ENCODE measurements around the gene CAPN5.
"Not testable (repeated sequence)": the region's sequence is repeated elsewhere in the genome, so short reads cannot be mapped to it uniquely, and the experiment has no call there.

Gene CAPN5

DNA sequence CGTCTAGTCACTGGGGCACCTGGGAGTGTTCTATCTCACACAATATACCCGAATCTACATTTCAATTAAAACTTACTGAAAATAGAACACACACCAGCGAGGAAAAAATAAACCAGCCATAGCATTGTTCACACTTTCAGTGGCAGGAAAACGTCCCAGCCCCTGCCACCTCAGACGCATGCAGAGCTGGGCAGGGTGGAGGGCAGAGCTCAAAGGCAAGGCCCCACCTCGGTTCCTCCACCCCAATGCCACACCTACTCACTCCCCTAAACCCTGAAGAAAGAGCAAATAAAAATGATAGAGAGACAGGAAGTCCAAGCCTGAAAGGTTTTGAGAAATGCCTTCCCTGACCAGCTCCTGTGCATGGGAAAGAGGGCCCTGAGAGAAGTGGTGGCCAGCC, 17.7 kb upstream of the CAPN5 start:
- intact Hi-C loops (cut with micrococcal nuclease) = loop anchor here (5.0 kb wide), 1 partner anchor 138 kb away; no protein-coding TSS in a partner anchor
- no peaks in the 10 kb centered on the region for H3K9me3 Mint-ChIP-seq
- no peak overlapping the region for H3K27ac Mint-ChIP-seq
- H3K36me3 Mint-ChIP-seq (ENCODE audit: low read depth) = no peaks in the 10 kb centered on the region
- H3K4me3 Mint-ChIP-seq = no peak overlapping the region
- peaks cover 28% of the 10 kb centered on the region for H3K27me3 Mint-ChIP-seq
- H3K4me1 Mint-ChIP-seq (ENCODE audit: low read depth) = peaks cover 14% of the 10 kb centered on the region

DNA sequence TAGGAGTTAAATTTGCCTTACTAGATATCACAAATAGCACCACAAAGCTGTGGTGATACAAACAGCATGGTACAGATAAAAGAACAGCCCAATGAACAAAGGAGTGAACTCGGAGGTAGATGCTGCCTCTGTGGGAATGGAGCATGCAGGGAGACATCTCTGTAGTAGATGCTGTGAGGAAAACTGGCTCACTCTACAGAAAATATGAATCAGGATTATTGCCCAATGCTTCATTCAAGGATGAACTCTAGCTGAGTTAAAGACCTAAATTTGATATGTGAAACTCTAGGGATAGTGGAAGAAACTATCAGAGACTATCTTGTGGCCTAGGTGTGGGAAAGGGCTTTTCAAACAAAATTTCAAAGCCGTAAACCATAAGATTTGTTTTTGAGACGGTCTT, 15.3 kb upstream of the CAPN5 start:
- H3K36me3 Mint-ChIP-seq (ENCODE audit: low read depth) = no peaks in the 10 kb centered on the region
- intact Hi-C loops (cut with micrococcal nuclease) = no loop called here
- no peak overlapping the region for H3K4me3 Mint-ChIP-seq
- peaks cover 11% of the 10 kb centered on the region for H3K9me3 Mint-ChIP-seq
- peaks cover 5% of the 10 kb centered on the region for H3K4me1 Mint-ChIP-seq (ENCODE audit: low read depth)
- H3K27ac Mint-ChIP-seq = no peak overlapping the region
- H3K27me3 Mint-ChIP-seq = peaks cover 9% of the 10 kb centered on the region

DNA sequence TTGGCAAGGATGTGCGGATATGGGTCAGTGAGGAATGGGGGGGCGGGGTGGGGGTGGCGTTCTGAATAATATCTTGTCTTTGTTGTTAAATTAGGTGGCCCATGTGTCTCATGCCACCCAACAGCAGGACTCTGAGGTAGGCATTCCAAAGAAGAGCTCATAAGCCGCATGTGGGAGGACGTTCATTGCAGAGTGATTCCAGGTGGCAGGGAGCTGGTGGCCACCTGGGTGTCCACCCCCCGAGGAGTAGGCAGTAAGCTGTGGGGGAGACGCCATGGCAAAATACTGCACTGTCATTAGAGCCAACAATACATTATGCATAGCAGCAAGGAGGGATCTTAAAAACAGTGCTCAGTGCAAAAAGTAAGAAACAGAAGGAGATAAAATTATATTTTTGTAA, 14.3 kb upstream of the CAPN5 start:
- peaks cover 19% of the 10 kb centered on the region for H3K9me3 Mint-ChIP-seq
- peaks cover 9% of the 10 kb centered on the region for H3K27me3 Mint-ChIP-seq
- H3K4me1 Mint-ChIP-seq (ENCODE audit: low read depth) = no peaks in the 10 kb centered on the region
- H3K4me3 Mint-ChIP-seq = no peak overlapping the region
- no peaks in the 10 kb centered on the region for H3K36me3 Mint-ChIP-seq (ENCODE audit: low read depth)
- intact Hi-C loops (cut with micrococcal nuclease) = no loop called here
- H3K27ac Mint-ChIP-seq = no peak overlapping the region

DNA sequence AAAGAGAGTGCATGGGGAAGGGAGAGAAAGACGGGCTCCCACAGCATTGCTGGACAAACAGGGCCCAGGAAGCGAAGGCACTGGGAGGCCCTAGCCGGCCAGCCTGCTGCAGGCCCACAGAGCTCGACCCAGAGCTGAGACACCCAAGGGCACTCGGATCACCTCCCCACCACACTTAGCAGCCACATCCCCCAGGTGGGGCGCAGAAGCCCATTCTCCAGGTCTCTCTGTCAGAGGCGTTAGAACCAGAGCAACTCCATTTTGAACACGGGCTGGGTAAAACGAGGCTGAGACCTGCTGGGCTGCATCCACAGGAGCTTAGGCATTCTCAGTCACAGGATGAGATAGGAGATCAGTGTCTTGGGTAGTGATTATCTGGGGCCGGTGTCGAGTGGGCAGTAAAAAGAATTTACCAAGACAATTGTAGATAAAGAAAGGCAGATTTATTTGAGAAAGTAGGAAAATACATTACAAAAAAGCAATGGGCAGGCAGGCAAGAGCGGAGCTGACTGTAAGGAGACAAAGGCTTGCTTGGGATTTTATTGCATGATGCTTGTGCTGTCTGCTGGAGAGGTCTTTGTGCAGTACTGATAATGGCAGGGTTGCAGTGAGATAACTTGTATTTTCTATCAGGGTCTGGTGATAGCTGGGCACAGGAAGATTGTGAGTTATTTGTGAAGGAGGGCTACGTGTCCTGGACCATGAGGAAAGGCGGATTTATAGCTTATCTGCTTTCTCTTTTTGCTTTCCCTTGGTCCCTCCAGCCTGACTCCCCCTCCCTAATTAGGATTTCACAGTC, 13.4 kb upstream of the CAPN5 start:
- intact Hi-C loops (cut with micrococcal nuclease) = no loop called here
- Mint-ChIP-seq H3K4me1 (ENCODE audit: low read depth) (no peaks in the 10 kb centered on the region), H3K27me3 (peaks cover 9% of the 10 kb centered on the region), H3K36me3 (ENCODE audit: low read depth) (no peaks in the 10 kb centered on the region), H3K9me3 (peaks cover 19% of the 10 kb centered on the region), H3K27ac (no peak overlapping the region), H3K4me3 (no peak overlapping the region)

DNA sequence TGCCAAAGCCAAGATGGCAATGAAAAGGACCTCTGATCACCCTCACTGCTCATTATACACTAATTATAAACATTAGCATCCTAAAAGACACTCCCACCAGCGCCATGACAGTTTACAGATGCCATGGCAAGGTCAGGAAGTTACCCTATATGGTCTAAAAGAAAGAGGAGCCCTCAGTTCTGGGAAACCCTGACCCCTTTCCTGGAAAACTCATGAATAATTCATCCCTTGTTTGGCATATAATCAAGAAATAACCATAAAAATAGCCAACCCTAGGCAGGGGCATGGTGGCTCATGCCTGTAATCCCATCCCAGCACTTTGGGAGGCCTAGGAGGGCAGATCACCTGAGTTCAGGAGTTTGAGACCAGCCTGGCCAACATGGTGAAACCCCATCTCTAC, 12.7 kb upstream of the CAPN5 start:
- intact Hi-C loops (cut with micrococcal nuclease) = no loop called here
- no peaks in the 10 kb centered on the region for H3K4me1 Mint-ChIP-seq (ENCODE audit: low read depth)

DNA sequence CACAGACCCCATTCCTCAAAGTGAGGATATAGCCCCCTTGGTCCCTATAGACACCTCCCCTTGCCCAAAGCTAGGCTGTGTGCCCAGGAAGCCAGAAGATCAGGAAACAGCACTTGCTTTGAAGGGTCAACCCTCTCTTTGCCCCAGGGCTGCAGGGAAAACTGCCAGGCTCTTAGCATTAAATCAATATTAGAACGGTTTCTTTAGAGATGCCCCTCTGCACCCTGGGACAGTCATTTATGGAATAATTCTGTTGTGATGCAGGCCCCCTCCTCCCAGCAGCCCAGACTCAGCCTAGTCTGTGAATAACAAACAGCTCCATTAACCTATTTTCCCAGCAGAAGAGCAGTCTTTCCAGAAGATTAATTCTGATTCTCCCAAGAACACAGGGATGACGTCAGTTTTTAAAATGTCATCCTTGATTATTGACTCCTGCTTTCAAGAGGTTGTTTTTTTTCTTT, 11.6 kb upstream of the CAPN5 start:
- Mint-ChIP-seq H3K9me3 (peaks cover 19% of the 10 kb centered on the region), H3K4me1 (ENCODE audit: low read depth) (no peaks in the 10 kb centered on the region), H3K27ac (no peak overlapping the region), H3K27me3 (peaks cover 16% of the 10 kb centered on the region), H3K4me3 (no peak overlapping the region), H3K36me3 (ENCODE audit: low read depth) (no peaks in the 10 kb centered on the region)
- intact Hi-C loops (cut with micrococcal nuclease) = no loop called here

More for the DNA sequence above, 12.7 kb upstream of the CAPN5 start:
- Mint-ChIP-seq H3K27me3 (peaks cover 12% of the 10 kb centered on the region), H3K36me3 (ENCODE audit: low read depth) (no peaks in the 10 kb centered on the region), H3K4me3 (no peak overlapping the region), H3K9me3 (peaks cover 19% of the 10 kb centered on the region), H3K27ac (no peak overlapping the region)

DNA sequence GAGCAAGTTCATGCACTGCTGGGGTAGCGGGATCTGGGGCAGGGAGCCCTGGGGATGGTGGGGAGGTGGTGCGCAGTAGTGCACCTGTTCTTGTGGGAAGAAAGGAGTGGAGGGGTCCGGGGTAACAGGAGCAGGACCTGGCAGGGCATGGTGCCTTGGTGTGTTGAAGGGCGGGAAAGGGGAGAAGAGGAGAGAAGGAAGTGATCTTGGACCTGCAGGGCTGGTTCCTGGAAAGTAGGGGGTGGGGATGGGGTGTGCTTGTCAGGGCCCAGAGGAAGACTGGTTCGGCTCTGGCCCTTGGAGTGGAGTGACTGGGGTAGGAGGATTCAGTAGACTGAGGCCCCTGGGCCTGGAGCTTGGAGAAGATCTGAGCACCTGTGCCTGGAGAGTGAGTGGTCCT, 10.9 kb upstream of the CAPN5 start:
- Mint-ChIP-seq H3K4me1 (ENCODE audit: low read depth) (no peaks in the 10 kb centered on the region), H3K27me3 (peaks cover 17% of the 10 kb centered on the region), H3K4me3 (no peak overlapping the region), H3K9me3 (peaks cover 19% of the 10 kb centered on the region), H3K36me3 (ENCODE audit: low read depth) (no peaks in the 10 kb centered on the region), H3K27ac (no peak overlapping the region)
- intact Hi-C loops (cut with micrococcal nuclease) = no loop called here

DNA sequence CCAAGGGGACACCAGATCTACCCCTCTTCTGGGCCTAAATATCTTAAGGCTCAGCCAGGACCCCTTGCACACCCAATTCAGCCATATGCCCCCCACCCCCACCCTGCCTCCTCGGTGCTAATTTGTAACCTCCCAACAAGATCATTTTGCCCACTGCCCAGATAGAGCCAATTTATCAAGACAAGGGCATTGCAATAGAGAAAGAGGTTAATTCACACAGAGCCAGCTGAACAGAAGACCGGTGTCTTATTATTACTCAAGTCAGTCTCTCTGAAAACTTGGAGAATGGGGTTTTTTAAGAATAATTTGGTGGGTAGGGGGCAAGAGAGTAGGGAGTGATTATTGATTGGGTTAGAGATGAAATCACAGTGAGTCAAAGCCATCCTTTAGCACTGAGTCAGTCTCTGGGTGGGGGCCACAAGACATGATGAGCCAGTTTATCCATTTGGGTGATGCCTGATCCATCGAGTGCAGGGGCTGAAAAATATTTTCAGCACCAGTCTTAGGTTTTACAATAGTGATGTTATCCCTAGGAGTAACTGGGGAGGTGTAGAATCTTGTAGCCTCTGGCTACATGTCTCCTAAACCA, 9.9 kb upstream of the CAPN5 start:
- Mint-ChIP-seq H3K27ac (no peak overlapping the region), H3K4me3 (no peak overlapping the region), H3K9me3 (peaks cover 24% of the 10 kb centered on the region), H3K27me3 (peaks cover 20% of the 10 kb centered on the region), H3K36me3 (ENCODE audit: low read depth) (no peaks in the 10 kb centered on the region), H3K4me1 (ENCODE audit: low read depth) (no peaks in the 10 kb centered on the region)
- intact Hi-C loops (cut with micrococcal nuclease) = no loop called here

DNA sequence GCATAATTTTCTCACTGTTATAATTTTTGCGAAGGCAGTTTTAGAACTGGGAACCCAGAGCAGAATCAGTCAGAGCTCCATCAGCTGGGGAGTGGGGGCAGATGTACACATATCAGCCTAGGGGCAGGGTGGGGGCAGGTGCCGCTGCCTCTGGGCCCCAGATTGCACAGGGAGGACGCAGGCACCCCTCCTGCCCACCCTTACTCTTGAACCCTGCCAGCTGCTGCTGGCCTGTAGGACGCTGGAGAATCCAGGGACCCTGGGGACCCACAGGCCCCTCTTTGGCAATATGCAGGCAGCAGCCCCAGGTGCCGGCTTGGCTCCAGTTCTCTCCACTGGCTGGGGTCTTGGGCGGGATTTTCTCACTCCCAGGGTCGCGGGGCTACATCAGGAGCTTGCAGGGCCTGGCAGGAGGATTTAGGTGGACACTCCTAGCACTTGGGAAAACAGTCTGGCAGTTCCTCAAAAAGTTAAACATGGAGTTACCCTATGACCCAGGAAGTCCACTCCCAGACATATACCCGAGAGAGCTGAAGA, 8.8 kb upstream of the CAPN5 start:
- Mint-ChIP-seq H3K27ac (no peak overlapping the region), H3K4me3 (no peak overlapping the region), H3K27me3 (peaks cover 17% of the 10 kb centered on the region), H3K9me3 (peaks cover 26% of the 10 kb centered on the region), H3K36me3 (ENCODE audit: low read depth) (no peaks in the 10 kb centered on the region), H3K4me1 (ENCODE audit: low read depth) (no peaks in the 10 kb centered on the region)
- intact Hi-C loops (cut with micrococcal nuclease) = no loop called here

DNA sequence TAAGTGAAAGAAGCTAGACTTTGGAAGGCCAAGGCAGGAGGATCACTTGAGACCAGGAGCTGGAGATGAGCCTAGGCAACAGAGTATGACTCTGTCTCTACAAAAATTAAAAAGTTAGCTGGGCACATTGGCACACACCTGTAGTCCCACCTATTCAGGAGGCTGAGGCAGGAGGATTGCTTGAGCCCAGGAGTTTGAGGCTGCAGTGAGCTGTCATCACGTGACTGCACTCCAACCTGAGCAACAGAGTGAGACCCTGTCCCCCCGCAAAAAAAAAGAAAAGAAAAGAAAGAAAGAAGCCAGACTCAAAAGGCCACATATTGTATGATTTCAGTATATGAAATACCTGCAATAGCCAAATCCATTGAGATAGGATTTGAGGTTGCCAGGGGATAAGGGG, 7.9 kb upstream of the CAPN5 start:
- Mint-ChIP-seq H3K27me3 (peaks cover 16% of the 10 kb centered on the region), H3K9me3 (peaks cover 26% of the 10 kb centered on the region)

DNA sequence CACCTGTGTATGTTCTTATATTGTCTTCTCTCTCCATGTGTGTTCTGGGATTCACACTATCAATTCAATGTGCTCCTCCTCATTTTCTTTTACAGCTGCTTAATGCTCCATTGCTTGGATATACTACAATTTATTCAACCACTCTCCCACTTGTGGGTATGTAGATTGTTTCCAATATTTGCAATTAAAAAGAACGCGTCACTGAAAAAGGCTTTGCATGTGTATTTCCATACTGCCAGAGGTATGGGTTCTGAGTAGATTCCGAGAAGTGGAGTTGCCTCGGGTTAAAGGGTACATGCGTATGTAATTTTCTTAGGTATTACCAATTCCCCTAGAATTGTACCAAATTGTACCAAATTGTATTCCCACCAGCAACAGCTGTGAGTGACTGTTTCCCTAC, 7.0 kb upstream of the CAPN5 start:
- Mint-ChIP-seq H3K36me3 (ENCODE audit: low read depth) (no peaks in the 10 kb centered on the region), H3K4me3 (no peak overlapping the region), H3K27me3 (peaks cover 19% of the 10 kb centered on the region), H3K27ac (no peak overlapping the region), H3K4me1 (ENCODE audit: low read depth) (no peaks in the 10 kb centered on the region), H3K9me3 (peaks cover 26% of the 10 kb centered on the region)
- intact Hi-C loops (cut with micrococcal nuclease) = no loop called here

More for the DNA sequence above, 7.9 kb upstream of the CAPN5 start:
- Mint-ChIP-seq H3K36me3 (ENCODE audit: low read depth) (no peaks in the 10 kb centered on the region), H3K27ac (no peak overlapping the region), H3K4me1 (ENCODE audit: low read depth) (no peaks in the 10 kb centered on the region), H3K4me3 (no peak overlapping the region)
- intact Hi-C loops (cut with micrococcal nuclease) = no loop called here

DNA sequence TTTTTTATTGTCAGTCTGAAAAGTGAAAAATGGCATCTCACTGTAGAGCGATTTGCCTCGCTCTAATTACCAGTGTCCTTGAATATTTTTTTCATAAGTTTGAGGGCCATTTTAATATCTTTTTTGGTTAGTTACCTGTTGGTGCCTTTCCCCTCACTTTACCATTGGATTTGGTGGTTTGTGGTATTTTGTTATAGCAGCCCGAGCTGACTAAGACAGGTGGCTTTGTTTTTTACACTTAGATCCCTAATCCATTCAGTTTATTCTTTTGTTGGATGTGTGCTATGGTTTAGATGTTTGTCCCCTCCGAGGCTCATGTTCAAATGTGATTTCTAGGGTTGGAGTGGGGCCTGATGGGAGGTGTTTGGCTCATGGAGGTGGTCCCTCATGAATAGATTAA, 6.5 kb upstream of the CAPN5 start:
- Mint-ChIP-seq H3K27me3 (peaks cover 20% of the 10 kb centered on the region), H3K36me3 (ENCODE audit: low read depth) (no peaks in the 10 kb centered on the region), H3K9me3 (peaks cover 26% of the 10 kb centered on the region), H3K4me1 (ENCODE audit: low read depth) (no peaks in the 10 kb centered on the region), H3K4me3 (no peak overlapping the region), H3K27ac (no peak overlapping the region)
- intact Hi-C loops (cut with micrococcal nuclease) = no loop called here

DNA sequence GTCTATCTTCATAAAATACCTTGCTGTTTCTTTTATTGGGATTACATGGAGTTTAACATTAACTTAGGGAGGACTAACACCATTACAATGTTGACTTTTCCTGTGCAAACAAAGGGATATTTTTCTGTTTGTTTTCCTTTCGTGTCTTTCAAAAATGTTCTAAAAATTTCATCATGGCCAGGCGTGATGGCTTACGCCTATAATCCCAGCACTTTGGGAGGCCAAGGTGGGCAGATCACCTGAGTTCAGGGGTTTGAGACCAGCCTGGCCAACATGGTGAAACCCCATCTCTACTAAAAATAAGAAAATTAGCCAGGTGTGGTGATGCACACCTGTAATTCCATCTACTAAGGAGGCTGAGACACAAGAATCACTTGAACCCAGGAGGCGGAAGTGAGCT, 5.5 kb upstream of the CAPN5 start:
- intact Hi-C loops (cut with micrococcal nuclease); H3K4me1 Mint-ChIP-seq (ENCODE audit: low read depth); H3K36me3 Mint-ChIP-seq (ENCODE audit: low read depth); H3K27ac Mint-ChIP-seq; H3K4me3 Mint-ChIP-seq: not testable (repeated sequence)
- Mint-ChIP-seq H3K9me3 (peaks cover 18% of the 10 kb centered on the region), H3K27me3 (peaks cover 27% of the 10 kb centered on the region)

DNA sequence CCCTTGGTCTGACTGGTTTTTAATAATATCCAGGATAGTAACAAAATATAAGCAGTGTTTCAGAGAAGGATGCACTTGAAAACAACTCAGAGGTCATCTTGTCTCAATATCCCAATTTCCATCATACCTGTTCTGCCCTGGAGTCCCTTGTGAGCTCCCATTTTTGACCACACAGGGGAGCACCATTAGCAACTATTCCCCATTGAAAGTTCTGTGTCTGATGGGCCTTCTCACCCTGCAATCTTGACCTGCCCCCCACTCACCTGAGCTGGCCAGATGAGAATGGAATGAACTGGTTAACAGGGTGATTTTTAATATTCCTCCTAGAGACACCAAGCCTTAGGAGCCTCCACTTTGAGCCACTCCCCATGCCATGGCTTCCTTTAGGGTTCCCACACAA, 3.8 kb upstream of the CAPN5 start:
- H3K36me3 Mint-ChIP-seq (ENCODE audit: low read depth) = no peaks in the 10 kb centered on the region
- H3K9me3 Mint-ChIP-seq = peaks cover 8% of the 10 kb centered on the region
- peaks cover 11% of the 10 kb centered on the region for H3K4me1 Mint-ChIP-seq (ENCODE audit: low read depth)
- H3K27ac Mint-ChIP-seq = no peak overlapping the region
- H3K27me3 Mint-ChIP-seq = peaks cover 34% of the 10 kb centered on the region
- H3K4me3 Mint-ChIP-seq = no peak overlapping the region
- intact Hi-C loops (cut with micrococcal nuclease) = no loop called here

Data from dendritic cell treated with granulocyte-macrophage colony-stimulating factor and Interleukin-4, amounts not matched to agents 40 ng/mL and 50 ng/mL, for 4 days (primary cell).